Neural cell (in vitro differentiated cells): Measurements from ENCODE around the gene PER2. TPM values are rescaled to one million over a fixed set of nuclear protein-coding genes. Genes with fewer than 3 reads are reported as not detected.

Source experiments
- H2AFZ ChIP-seq: fragments of 200-600, 300-800 bp; sonication (generic), shearing (Covaris generic); 2 replicates; pipeline ENCODE4 v1.6.0; 2014; ENCODE audit warnings: low read depth, mild to moderate bottlenecking, antibody characterized with exemption, low read length, moderate library complexity
- H3F3A ChIP-seq: fragments of 200-600 bp; shearing (Covaris generic); 2 replicates; pipeline ENCODE4 v1.6.1; 2016; ENCODE audit warnings: mild to moderate bottlenecking, moderate library complexity, mixed read lengths, antibody characterized with exemption, low read length; ENCODE audit not compliant: insufficient read depth, poor library complexity, severe bottlenecking
- H3K27ac ChIP-seq: fragments of 200-600, 300-800 bp; sonication (generic), shearing (Covaris generic); 2 replicates; pipeline ENCODE4 v1.5.1; 2014; ENCODE audit warnings: mild to moderate bottlenecking, low read length, moderate library complexity
- H3K27me3 ChIP-seq: fragments of 300-800, 200-600 bp; sonication (generic), shearing (Covaris generic); 2 replicates; pipeline ENCODE4 v1.6.0; 2014; ENCODE audit warnings: mild to moderate bottlenecking, low read depth, low read length, moderate library complexity; ENCODE audit not compliant: insufficient read depth
- H3K36me3 ChIP-seq: fragments of 300-800, 200-600 bp; sonication (generic), shearing (Covaris generic); 2 replicates; pipeline ENCODE4 v1.5.1; 2014; ENCODE audit warnings: mild to moderate bottlenecking, antibody characterized with exemption, low read length, moderate library complexity; ENCODE audit not compliant: insufficient read depth
- H3K4me2 ChIP-seq: fragments of 300-800, 200-600 bp; sonication (generic), shearing (Covaris generic); 2 replicates; pipeline ENCODE4 v1.6.0; 2014; ENCODE audit warnings: mild to moderate bottlenecking, low read length
- H3K4me3 ChIP-seq: fragments of 300-800, 200-600 bp; sonication (generic), shearing (Covaris generic); 2 replicates; pipeline ENCODE4 v1.5.1; 2014; ENCODE audit warnings: mild to moderate bottlenecking, low read length, moderate library complexity
- H3K79me2 ChIP-seq: fragments of 200-600 bp; shearing (Covaris generic); replicated peaks from 2 replicates; pipeline ENCODE4 v1.6.0; 2014; ENCODE audit warnings: mild to moderate bottlenecking, low read length, moderate library complexity; ENCODE audit not compliant: insufficient read depth
- H3K9ac ChIP-seq: fragments of 300-800, 200-600 bp; sonication (generic), shearing (Covaris generic); 2 replicates; pipeline ENCODE4 v1.6.1; 2016; ENCODE audit warnings: mild to moderate bottlenecking, low read length, mixed read lengths
- H3K9me2 ChIP-seq: fragments of 200-600 bp; shearing (Covaris generic); 2 replicates; pipeline ENCODE4 v1.6.1; 2016; ENCODE audit warnings: mild to moderate bottlenecking, low read length, mixed read lengths; ENCODE audit not compliant: insufficient read depth
- H3K9me3 ChIP-seq: fragments of 200-600, 300-800 bp; sonication (generic), shearing (Covaris generic); 2 replicates; pipeline ENCODE4 v1.6.1; 2016; ENCODE audit warnings: mild to moderate bottlenecking, mixed run types, low read length, moderate library complexity, mixed read lengths
- H4K20me1 ChIP-seq: fragments of 200-600 bp; shearing (Covaris generic); 2 replicates; pipeline ENCODE4 v1.6.1; 2016; ENCODE audit warnings: mild to moderate bottlenecking, mixed run types; ENCODE audit not compliant: insufficient read depth
- CTCF ChIP-seq: fragments of 450-650 bp; IDR thresholded peaks from 2 replicates; pipeline ENCODE4 v1.5.1; 2014; ENCODE audit warnings: antibody characterized with exemption, mild to moderate bottlenecking, moderate library complexity; ENCODE audit not compliant: poor library complexity, severe bottlenecking
- EP300 ChIP-seq: fragments of 450-650 bp; conservative IDR thresholded peaks from 2 replicates; pipeline ENCODE4 v1.6.1; 2014; ENCODE audit warnings: antibody characterized with exemption, mild to moderate bottlenecking, moderate library complexity; ENCODE audit not compliant: poor library complexity, severe bottlenecking
- EZH2 ChIP-seq: fragments of 200-600, 300-800 bp; shearing (Covaris generic), sonication (generic); IDR thresholded peaks from 2 replicates; pipeline ENCODE4 v1.6.1; 2014; ENCODE audit warnings: antibody characterized with exemption, low read length, borderline replicate concordance, mild to moderate bottlenecking; ENCODE audit not compliant: insufficient read depth, poor library complexity, severe bottlenecking
- MXI1 ChIP-seq: fragments of 450-650 bp; conservative IDR thresholded peaks from 2 replicates; pipeline ENCODE4 v1.6.1; 2014; ENCODE audit warnings: antibody characterized with exemption, mild to moderate bottlenecking; ENCODE audit not compliant: poor library complexity, severe bottlenecking
- POLR2AphosphoS5 ChIP-seq: IDR thresholded peaks from 2 replicates; pipeline ENCODE4 v1.6.1; 2012
- RAD21 ChIP-seq: fragments of 450-650 bp; conservative IDR thresholded peaks from 2 replicates; pipeline ENCODE4 v1.6.1; 2014; ENCODE audit warnings: antibody characterized with exemption, mild to moderate bottlenecking, moderate library complexity
- REST ChIP-seq: IDR thresholded peaks from 2 replicates; pipeline ENCODE4 v1.6.1; 2012; ENCODE audit warnings: borderline replicate concordance
- SMC3 ChIP-seq: fragments of 450-650 bp; conservative IDR thresholded peaks from 2 replicates; pipeline ENCODE4 v1.6.1; 2014; ENCODE audit warnings: antibody characterized with exemption, mild to moderate bottlenecking, moderate library complexity; ENCODE audit not compliant: poor library complexity
- TAF1 ChIP-seq: IDR thresholded peaks from 2 replicates; pipeline ENCODE4 v1.6.1; 2012; ENCODE audit warnings: low read depth
- polyA plus RNA-seq: library from polyadenylated mRNA; depleted of rRNA; stranded (reverse); fragments of >200 nt; gene quantifications from 2 replicates; pipeline ENCODE4 v1.2.3, GENCODE V29; 2014

The PER2 gene
- polyA plus RNA-seq, 1 donor from 2014 or later: 3.2 TPM

- peak overlapping the region; percentile 70 for H3K27ac ChIP-seq
- peak overlapping the region; percentile 66 for H3K4me3 ChIP-seq
- H3K9me3 ChIP-seq: no peaks in the 10 kb centered on the region
- peak overlapping the region; percentile 98 for H2AFZ ChIP-seq
- H3F3A ChIP-seq: no peaks in the 10 kb centered on the region
- H3K27me3 ChIP-seq: no peaks in the 10 kb centered on the region
- no peaks in the 10 kb centered on the region for H3K36me3 ChIP-seq
- H4K20me1 ChIP-seq: peaks cover 3% of the 10 kb centered on the region
- no peaks in the 10 kb centered on the region for H3K9me2 ChIP-seq
- TF ChIP-seq TAF1 (peak; percentile 15), EP300 (no peak)
- H3K9ac ChIP-seq: peak overlapping the region; percentile 72
- peaks cover 39% of the 10 kb centered on the region for H3K79me2 ChIP-seq
- no peak overlapping the region for H3K4me2 ChIP-seq
These were observed 84.3 kb downstream of the PER2 start for GRCh38 chr2:238203973-238204683.

GRCh38 chr2:238203094-238203972, 85.1 kb downstream of the PER2 start, which contains the start of gene ILKAP:
ILKAP (minus strand) TSS chr2:238203695; CDS start chr2:238203553, 142 bp downstream.
- TF ChIP-seq TAF1 (peak; percentile 58), EZH2 (no peak), SMC3 (no peak), REST (no peak), MXI1 (peak; percentile 64), CTCF (no peak), EP300 (no peak), POLR2AphosphoS5 (peak; percentile 85), RAD21 (no peak)
- peak within 1 kb of the TSS; percentile 70 for H3K27ac ChIP-seq
- peak within 1 kb of the TSS; percentile 98 for H2AFZ ChIP-seq
- H3K4me3 ChIP-seq: peak within 1 kb of the TSS; percentile 84
- no peaks in the 10 kb centered on the region for H3K9me3 ChIP-seq
- peak within 1 kb of the TSS; percentile 81 for H3K4me2 ChIP-seq
- no peaks in the 10 kb centered on the region for H3K36me3 ChIP-seq
- no peaks in the 10 kb centered on the region for H3F3A ChIP-seq
- peak within 1 kb of the TSS; percentile 80 for H3K9ac ChIP-seq
- no peaks in the 10 kb centered on the region for H3K27me3 ChIP-seq
- H4K20me1 ChIP-seq: peaks cover 3% of the 10 kb centered on the region
- H3K9me2 ChIP-seq: no peaks in the 10 kb centered on the region
- H3K79me2 ChIP-seq: peaks cover 46% of the 10 kb centered on the region
